Measurements from ENCODE around the gene SARNP.
A peak's percentile ranks its signal among the peaks of the same experiment; 100 is the strongest.
"Not testable (repeated sequence)": the region's sequence is repeated elsewhere in the genome, so short reads cannot be mapped to it uniquely, and the experiment has no call there.

SARNP gene

DNA sequence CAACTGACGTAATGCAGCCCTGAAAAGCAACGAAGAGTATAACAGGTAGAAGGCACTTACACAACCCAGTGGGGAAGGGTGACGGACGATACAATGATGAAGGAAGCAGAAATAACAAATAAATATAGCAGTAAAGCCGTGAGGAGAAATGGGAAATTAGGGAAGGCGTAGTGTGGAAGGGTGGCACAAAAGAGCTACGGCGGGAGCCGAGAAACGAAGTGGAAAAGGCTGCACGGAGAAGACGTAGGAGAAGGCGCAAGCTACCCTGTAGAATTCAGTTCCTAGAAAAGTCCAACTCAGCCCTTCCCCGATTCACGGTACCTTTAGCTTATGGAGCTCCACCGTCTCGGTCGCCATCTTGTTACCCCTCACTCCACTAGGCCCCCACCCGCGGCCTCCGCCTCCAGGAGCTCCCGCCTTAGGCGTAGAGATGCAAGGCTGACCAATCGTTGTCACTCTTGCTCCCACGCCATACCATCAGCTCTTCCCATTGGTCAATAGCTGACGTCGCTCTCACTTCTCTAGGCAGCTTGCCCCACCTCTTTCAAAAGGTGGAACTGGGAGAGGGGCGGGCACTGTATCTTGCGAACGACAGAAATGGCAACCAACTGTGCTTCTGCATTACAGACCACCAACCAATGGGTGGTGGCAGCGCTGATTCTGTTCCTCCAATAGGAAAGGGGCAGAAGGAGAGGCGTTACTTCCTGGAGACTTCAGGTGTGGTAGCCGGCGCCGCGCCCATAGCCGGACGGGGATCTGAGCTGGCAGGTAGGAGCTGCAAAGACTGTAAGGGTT is at the start of gene SARNP, which contains the start of gene ORMDL2:
Gene SARNP, minus strand, starts transcription at position 380 of the 795 bp plus-strand sequence. Its CDS starts 23 bp downstream, at position 357.
Gene ORMDL2, plus strand, starts transcription at position 697 of the 795 bp plus-strand sequence. CDS start 959 bp downstream, outside the sequence.
- peak; percentile 100 for DNase-seq

DNA sequence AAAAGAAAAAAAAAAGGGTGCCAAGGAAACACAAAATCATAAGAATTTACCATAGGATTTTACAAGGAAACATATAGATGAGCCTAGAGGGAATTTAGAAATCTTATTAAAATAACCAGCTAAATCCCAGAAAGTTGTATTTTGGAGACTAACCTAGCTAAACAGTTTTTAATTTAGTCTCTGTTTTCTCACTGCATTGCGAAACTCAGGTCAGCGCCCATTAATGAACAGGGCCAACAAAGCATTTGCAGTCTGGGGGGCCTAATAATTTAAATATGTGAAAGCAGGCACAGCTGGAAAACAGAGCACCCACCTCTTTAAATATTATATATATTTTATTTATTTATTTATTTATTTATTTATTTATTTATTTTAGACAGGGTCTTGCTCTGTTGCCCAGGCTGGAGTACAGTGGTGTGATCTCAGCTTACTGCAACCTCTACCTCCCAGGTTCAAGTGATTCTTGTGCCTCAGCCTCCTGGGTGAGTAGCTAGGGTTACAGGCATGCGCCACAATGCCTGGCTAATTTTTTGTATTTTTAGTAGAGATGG is 49.0 kb upstream of the SARNP start:
- not testable (repeated sequence) for DNase-seq

- no peak for DNase-seq
These were observed 47.8 kb upstream of the SARNP start for GRCh38 chr12:55865327-55865726.

DNA sequence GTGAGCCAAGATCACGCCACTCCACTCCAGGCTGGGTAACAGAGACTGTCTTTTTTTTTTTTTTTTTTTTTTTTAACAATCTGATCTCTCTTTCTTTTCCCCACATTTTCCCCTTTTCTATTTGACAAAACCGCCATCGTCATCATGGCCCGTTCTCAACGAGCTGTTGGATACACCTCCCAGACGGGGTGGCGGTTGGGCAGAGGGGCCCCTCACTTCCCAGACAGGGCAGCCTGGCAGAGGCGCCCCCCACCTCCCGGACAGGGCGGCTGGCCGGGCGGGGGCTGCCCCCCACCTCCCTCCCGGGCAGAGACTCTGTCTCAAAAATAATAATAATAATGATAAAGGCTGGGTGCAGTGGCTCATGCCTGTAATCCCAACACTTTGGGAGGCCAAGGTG is 45.4 kb upstream of the SARNP start:
- not testable (repeated sequence) for DNase-seq

DNA sequence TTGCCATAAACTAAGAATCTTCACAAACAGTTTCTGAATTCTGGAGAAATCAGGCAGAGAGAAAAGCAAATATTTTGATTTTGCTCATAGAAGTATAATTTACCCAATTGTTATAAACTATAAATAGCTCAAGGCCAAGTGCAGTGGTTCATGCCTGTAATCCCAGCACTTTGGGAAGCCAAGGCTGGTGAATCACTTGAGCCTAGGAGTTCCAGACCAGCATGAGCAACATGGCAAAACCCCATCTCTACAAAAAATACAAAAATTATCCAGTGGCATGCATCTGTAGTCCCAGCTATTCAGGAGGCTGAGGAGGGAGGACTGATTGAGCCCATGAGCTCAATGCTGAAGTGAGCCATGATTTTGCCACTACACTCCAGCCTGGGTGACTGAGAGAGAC is 44.8 kb upstream of the SARNP start:
- DNase-seq: peak; percentile 13

DNA sequence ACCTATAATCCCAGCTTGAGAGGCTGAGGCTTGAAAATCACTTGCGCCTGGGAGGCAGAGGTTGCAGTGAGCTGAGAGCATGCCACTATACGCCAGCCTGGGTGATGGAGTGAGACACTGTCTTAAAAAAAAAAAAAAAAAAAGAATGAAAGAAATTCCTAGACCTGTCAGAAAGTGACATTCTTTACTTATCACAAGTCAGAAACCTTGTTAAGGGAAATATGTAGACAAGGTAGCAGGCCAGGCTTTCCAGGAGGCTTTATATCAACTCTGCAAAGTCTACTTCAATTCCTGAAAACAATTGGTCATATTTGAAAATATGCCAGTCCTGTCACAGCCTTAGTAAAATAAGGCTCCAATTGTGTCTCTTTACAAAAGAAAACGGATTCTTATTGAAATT is 44.3 kb upstream of the SARNP start:
- DNase-seq: no peak

- no peak for DNase-seq
These were observed 43.9 kb upstream of the SARNP start for GRCh38 chr12:55861396-55861795.

GRCh38 chr12:55852740-55853139 is 35.2 kb upstream of the SARNP start:
- no peak for DNase-seq

DNA sequence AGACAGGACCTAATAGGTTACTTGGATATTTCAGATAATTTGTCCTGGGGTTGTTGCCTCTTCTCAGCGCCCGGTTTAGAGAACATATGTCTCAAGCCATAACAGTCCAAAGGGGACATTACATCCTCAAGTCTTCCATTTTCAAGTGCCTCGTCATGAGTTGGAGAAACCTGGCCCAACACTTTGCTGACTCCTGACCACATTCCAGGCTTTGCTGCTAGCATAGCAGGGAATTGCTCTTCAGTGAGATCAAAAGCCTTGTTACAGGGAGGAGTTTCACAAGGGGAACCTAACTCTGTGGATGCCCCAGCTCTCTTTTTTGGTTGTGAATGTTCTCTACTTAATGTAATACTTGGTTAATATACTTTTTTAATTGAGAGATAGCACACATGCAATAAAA is 33.4 kb upstream of the SARNP start:
- no peak for DNase-seq

DNA sequence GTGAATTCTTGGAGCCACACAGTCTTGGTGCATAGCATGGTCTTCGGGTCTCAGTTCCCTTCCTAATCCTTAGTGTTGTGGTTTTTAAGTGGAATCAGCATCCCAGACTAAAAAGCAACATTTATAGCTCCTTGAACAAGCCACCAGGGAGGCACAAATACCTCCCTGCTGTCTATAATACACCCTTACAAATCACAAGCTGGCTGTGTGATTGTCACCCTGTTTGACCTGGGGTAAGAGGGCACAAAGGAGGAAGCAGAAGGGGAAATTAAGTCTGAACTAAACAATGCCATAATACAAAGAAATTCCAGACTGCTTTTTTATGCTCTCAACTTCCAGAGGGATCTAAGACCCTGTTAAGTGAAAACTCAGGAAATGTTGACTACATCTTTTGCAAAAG is 32.9 kb upstream of the SARNP start:
- DNase-seq: no peak

- DNase-seq: no peak
These were observed 32.3 kb upstream of the SARNP start for GRCh38 chr12:55849616-55850343.

GRCh38 chr12:55847603-55848291 is 30.2 kb upstream of the SARNP start:
- peak; percentile 99 for DNase-seq

- DNase-seq: peak; percentile 72
These were observed 29.5 kb upstream of the SARNP start for GRCh38 chr12:55847033-55847432.

DNA sequence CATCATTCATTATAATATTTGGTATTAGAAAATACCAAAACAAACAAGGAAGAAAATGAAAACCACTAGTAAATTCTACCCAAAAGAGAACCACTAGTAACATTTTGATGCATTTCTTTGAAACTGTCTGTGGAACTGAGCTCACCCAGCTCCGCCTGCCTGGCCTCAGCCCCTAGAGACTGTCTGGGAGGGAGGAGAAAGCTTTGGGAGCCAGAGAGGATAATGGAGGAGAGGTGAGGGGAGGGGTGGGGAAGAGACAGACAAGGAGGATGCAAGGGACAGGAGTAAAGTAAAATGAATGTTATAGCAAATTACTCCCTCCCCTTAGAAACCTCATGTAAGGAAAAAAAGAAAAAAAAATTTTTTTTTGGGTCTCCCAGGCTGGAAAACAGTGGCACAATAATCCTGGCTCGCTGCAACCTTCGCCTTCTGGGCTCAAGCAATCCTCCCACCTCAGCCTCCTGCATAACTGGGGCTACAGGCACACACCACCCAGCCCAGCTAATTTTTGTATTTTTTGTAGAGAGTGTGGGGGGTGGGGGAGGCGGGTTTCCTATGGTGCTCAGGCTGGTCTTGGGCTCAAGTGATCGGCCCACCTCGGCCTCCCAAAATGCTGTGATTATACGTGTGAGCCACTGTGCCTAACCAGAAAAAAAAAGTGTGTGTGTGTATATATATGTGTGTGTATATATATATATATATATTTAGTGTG is 28.4 kb upstream of the SARNP start:
- no peak for DNase-seq

- DNase-seq: no peak
These were observed 27.8 kb upstream of the SARNP start for GRCh38 chr12:55845361-55845760.

DNA sequence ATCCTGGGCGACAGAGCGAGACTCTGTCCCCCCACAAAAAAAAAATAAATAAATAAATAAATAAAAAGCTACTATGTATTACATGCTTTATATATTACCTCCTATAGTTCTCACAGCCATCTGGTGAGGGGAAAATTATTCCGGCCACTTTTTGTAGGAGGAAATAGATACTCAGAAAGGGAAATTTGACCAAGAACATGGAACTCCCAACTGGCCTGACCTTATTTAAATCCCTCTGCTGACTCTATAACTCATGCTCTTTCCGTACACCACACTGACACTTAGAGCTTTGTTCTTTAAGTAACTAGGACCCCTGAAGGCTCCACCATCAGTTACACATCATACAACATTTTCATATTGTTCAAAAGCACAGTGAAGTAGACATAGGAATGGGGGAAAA is 27.4 kb upstream of the SARNP start:
- DNase-seq: no peak

DNA sequence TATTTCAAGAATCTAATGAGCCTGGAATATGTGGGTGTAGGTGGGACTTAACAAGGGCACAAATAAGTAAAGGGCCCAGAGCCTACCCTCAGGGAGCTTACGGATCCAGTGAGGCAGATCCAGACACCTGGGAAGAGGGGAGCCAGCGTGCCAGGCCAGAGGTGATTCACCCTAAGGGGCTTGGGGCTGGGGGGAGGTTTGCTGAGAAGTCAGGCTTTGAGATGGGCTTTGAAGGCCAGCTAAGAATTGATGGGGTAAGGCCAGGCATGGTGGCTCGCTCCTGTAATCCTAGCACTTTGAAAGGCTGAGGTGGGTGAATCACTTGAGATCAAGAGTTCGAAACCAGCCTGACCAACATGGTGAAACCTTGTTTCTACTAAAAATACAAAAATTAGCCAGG is 25.9 kb upstream of the SARNP start:
- DNase-seq: no peak

DNA sequence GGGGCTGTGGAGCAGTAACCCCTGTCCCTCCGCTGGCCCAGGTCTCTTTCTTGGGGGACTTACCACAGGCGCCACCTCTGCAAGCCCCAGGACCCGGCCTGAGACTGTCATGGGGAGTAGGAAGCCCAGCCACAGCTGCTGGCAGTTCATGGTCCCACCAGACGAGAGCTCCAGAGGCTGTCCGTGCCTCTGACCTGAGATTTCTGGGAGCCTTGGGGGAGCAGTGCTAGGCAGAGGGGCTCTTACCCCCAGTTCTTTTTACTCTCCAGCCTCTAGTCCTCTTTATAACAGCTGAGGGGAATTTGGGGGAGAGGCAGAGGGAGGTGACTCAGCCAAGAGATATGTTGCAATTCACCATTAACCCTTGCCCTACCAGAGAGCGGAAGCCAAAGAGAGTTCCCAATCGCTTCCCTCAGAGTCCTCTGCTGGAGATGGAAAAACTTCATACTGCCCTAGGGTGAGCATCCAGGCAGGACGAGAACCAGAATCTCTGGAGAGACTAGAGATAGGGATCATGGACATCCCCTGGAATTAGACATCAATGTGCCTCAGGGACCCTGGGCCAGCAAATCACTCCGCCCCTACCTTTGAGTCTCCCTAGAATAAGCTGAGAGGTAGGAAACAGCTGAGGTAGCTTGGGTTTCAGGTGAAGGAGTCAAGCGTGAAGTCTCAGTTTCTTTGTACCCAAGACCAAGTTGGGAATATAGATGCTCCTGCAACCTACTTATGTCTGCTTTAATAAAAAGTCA is 25.3 kb upstream of the SARNP start, which contains the start of gene MMP19:
Gene MMP19, minus strand, starts transcription at position 256 of the 749 bp plus-strand sequence. Its CDS starts 106 bp downstream, at position 150.
- peak; percentile 87 for DNase-seq

DNA sequence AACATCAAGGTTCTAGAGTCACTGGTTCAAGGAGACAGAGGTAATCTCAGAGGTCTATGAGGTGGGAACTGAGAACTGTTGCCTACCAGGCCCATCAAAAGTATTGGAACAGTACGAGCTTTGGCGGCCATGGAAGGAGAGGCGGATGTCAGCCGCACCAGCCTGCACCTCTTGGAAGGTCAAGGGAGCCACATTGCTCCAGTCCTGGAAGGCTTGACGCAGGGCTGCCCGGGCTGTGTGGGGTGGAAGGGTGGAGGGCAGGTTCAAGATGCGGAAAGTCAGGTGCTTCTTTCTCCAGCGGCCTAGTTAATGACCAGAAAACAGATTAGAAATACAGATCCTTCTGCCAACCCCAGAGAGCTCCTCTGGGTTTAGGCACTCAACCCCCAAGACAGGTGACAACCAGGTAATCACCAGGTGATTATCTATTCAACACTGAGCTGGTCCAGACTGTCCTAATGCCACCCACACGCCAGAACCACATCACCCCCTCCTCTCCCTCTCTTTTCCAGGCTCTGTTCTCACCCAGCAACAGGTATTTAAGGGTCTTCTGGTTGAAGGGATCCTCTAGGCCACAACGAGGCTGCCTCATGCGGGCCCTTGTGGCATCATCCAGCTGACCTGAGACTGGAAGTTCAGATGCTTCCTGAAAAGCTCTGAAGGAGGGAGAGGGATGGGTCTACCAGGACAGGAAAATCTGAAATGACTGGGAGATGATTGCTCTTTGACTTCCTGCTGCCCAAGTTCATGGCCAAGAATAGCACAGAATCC is 23.2 kb upstream of the SARNP start:
- no peak for DNase-seq

DNA sequence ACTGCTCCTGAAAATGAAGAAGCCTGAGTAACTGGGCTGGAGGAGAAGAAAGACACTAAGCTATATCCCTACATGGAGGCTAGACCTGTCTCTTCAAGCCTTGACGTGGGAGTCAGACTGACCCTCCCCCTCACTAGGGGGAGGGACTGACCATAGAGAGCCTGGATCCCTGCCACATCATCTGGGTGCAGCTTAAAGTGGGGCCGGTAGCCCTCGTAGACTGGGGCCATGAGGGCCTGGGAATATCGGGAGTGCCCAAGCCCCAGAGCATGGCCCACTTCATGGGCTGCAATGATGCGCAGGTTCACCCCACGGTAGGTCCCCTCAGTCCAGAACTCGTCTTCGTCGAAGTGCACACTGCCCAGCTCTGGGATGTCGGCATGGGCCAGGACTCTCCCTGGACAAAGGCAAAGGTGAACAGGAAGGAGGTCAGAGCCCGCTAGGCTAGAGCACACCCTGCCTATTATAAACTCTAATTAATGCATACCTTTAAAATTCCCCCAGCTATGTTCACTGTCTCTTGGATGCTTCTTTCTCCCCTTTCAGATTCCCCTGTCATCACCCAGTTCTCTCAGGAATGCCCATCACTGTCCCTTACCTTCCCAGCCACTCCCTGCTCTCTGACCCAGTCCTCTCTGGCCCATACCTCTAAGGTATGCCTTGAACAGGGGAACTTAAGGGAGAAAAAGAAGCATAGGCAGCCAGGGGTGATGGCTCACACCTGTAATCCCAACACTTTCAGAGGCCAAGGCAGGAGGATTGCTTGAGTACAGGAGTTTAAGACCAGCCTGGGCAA is 22.0 kb upstream of the SARNP start:
- no peak for DNase-seq

Data from EL (cell line).